GM12873 (cell line): ENCODE data around the gene CD244.

Source experiments
- TF ChIP-seq, protein P1 (sequence below): IDR thresholded peaks from 2 replicates; pipeline ENCODE4 v1.5.1; 2012; ENCODE audit warnings: low read depth, mild to moderate bottlenecking, moderate library complexity, low read length, control low read depth; ENCODE audit not compliant: insufficient read depth; ENCODE audit errors: missing control alignments

CD244 gene

GRCh38 chr1:160862203-160863060 lies at the start of gene CD244:
Gene CD244 (minus strand): TSS chr1:160862887. CDS start chr1:160862677, 210 bp downstream.
- TF ChIP-seq, protein P1, sequence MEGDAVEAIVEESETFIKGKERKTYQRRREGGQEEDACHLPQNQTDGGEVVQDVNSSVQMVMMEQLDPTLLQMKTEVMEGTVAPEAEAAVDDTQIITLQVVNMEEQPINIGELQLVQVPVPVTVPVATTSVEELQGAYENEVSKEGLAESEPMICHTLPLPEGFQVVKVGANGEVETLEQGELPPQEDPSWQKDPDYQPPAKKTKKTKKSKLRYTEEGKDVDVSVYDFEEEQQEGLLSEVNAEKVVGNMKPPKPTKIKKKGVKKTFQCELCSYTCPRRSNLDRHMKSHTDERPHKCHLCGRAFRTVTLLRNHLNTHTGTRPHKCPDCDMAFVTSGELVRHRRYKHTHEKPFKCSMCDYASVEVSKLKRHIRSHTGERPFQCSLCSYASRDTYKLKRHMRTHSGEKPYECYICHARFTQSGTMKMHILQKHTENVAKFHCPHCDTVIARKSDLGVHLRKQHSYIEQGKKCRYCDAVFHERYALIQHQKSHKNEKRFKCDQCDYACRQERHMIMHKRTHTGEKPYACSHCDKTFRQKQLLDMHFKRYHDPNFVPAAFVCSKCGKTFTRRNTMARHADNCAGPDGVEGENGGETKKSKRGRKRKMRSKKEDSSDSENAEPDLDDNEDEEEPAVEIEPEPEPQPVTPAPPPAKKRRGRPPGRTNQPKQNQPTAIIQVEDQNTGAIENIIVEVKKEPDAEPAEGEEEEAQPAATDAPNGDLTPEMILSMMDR: no peak

- TF ChIP-seq, protein P1: no peak
Measured at GRCh38 chr1:160911925-160912324, 49.2 kb upstream of the CD244 start.

DNA sequence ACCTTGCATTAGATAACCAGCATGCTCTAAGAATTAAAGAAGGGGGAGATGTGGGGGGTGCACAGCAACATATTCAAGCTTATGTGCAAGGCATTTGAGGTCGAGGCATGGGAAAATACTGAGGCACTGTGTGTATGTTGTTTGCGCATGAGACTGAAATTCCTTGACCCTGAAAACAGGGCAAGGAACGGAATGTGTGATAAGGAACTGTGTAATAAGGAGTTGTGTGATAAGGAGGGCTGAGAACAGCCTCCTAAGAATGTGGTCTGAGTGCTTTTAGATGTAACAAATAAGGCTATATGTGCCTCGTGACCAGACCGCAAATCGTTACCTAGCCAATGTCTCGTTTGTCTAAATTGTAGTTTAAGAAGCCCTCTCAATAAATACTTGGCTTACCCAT lies 48.8 kb upstream of the CD244 start:
- TF ChIP-seq, protein P1: no peak

GRCh38 chr1:160910170-160910750 lies 47.6 kb upstream of the CD244 start:
- TF ChIP-seq, protein P1: no peak

- TF ChIP-seq, protein P1: no peak
Measured at GRCh38 chr1:160907976-160908375, 45.3 kb upstream of the CD244 start.

GRCh38 chr1:160905617-160905989 lies 42.9 kb upstream of the CD244 start:
- TF ChIP-seq, protein P1: no peak

GRCh38 chr1:160904783-160905616 lies 42.3 kb upstream of the CD244 start:
- TF ChIP-seq, protein P1: no peak
